Left renal pelvis (tissue), 4 donors: ENCODE results near the gene ZBTB7A. TPM values are rescaled to one million over a fixed set of nuclear protein-coding genes. Genes with fewer than 3 reads are reported as not detected.

Experiments used
- DNase-seq, 4 donors: peaks; one replicate each; pipeline ENCODE4 v3.0.0-alpha.2; 2013; ENCODE audit warnings: low read depth in 4 of 4, low spot score in 3 of 4
- polyA plus RNA-seq, 4 donors: library from polyadenylated mRNA; unstranded; fragments of 120-200 nt; gene quantifications; one replicate each; pipeline ENCODE4 v1.2.1, GENCODE V29; 2013; ENCODE audit not compliant: insufficient read length in 4 of 4

Gene ZBTB7A
- polyA plus RNA-seq, 4 donors = 7.3 to 14.7 (median 8.5) TPM

DNA sequence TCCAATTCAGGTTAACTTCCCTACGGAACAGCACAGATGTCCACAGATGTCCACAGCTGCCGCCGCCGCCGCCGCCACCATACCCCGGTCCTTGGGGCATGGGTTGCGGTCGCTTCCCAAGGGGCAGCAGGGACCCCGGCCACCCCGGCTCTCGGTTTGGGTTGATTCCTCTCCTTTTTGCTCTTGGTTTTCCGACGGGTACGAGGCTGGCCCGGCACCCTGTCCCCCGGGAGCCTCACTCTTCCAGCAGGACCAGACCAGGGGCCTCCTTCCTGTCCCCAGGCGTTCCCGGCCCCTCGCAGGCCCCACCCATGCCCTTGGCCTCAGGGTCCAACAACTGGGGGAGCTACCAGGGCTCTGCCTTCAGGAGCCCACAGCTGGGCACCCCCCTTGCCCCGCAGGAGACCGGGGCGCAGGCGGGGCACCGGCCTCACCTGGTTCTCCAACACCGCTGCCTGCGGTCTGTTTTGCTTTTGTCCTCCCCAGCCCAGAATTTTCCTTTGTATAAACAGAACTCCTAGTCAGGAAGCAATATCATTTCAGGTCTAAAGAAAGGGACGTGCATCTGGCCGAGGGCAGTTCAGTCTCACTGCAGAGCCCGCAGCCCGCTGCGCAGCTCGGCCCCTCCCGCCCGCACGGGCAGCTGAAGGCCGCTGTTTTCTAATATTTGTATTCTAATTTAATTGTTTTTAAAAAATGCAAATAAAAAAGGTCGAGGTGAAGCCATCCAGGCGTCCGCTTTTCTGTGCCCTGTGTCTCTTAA lies 27.9 kb downstream of the ZBTB7A start:
- no peak for DNase-seq

- no peak for DNase-seq
Observed at GRCh38 chr19:4038057-4038456, 28.6 kb downstream of the ZBTB7A start.

DNA sequence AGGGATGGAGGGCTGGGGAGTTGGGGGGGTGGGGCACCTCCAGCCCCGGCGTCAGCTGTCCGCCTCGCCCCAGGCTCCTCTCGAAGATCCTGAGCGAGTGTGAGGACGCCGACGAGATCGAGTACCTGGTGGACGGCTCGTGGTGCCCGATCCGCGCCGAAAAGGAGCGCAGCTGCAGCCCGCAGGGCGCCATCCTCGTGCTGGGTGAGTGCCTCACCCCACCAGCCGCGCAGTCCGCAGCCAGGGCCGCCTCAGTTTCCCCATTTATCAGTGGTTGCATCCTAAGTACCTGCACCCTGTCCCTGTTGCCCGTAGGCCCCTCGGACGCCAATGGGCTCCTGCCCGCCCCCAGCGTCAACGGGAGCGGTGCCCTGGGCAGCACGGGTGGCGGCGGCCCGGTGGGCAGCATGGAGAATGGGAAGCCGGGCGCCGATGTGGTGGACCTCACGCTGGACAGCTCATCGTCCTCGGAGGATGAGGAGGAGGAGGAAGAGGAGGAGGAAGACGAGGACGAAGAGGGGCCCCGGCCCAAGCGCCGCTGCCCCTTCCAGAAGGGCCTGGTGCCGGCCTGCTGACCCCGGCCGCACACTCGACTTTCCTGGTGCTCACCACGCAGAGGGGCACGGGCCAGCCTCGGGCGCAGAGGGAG lies 29.3 kb downstream of the ZBTB7A start:
- no peak for DNase-seq

DNA sequence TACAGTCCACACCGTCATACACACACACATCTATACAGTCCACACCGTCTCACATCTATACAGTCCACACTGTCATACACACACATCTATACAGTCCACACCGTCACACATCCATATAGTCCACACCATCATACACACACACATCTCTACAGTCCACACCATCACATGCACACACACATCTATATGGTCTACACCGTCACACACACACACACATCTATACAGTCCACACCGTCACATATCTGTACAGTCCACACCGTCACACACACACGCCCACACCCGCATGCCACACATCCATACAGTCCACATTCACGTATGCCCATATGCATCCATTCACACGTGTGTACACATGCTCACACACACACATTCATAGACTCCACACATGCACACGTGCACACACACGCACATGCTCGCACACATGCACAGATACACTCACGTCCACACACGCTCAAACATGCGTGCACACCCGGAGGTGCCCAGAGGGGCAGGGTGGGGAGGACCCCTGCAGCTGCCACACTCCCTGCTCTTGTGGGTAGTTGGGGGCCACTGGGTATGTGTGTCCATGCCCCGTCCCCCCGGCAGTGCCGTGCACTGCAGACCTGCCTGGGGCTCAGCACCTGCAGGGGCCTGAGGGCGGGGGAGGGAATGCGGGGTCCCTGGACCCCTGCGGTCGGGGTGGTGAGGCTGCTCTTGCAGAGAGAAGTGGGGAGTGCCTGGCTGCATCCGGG lies 30.0 kb downstream of the ZBTB7A start:
- DNase-seq = no peak

GRCh38 chr19:4035582-4035981 lies 31.1 kb downstream of the ZBTB7A start:
- no peak for DNase-seq

DNA sequence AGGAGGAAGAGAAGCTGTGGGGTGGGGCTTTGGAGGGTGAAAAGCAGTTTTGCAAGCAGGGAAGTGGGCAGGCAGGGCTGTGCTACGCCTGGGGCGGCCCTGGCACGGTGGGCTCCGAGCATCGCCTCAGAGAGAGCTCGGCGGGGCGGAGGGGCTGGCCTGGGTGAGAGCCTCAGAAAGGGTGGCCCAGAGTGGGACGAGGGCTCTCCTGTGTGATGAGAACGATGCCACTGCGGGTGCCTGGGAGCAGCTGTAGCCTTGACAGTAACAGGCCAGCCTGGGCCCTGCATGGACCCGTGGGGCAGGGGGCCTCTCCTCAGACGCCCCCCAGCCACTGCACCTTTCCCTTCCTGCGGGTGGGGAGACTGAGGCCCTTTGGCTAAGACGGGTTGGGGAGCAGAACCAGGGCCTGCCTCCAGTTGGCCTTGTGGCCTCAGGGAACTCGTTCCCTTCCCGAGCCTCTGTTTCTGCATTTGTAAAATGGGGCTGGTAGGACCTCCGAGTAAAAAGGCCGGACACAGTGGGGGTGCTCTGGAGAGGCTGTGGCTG lies 31.6 kb downstream of the ZBTB7A start:
- DNase-seq = no peak

GRCh38 chr19:4034048-4035017 lies 32.4 kb downstream of the ZBTB7A start:
- DNase-seq = no peak

DNA sequence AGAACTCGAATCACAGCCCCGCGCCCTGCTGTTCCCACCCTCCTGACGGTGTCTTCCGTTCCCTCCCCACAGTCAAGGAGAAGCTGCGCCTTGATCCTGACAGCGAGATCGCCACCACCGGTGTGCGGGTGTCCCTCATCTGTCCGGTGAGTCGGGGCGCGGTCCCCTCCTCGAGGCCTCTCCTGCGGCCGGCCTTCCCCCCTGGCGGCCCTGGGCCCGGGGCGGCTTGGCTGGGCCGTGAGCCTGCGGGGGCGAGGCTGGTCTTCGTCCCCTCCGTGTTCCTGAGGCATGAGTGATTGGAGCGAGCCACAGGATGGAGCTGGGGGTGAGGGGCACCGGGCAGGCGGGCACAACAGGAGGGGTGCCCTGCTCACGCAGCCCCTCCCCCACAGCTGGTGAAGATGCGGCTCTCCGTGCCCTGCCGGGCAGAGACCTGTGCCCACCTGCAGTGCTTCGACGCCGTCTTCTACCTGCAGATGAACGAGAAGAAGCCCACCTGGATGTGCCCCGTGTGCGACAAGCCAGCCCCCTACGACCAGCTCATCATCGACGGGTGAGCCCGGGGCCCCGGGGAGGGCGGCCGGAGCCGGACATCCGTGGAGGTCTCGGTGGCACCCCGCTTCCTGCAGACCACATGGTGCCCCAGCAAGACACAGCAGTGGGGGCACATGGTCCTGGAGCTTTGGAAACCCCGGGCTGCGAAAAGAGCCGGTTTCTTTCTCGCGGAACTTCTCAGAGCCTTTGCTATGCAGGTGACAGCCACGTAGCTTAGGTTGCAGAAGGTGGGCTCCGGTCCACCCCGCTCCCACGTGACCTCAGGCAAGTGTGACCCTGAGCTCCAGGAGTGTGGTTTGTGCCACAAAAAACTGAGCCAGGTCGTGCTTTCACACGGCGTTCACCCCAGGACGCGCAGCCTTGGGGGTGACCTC lies 33.4 kb downstream of the ZBTB7A start:
- DNase-seq = no peak

- DNase-seq = no peak
Observed at GRCh38 chr19:4032436-4032835, 34.3 kb downstream of the ZBTB7A start.

GRCh38 chr19:4031420-4031819 lies 35.3 kb downstream of the ZBTB7A start:
- DNase-seq = no peak

DNA sequence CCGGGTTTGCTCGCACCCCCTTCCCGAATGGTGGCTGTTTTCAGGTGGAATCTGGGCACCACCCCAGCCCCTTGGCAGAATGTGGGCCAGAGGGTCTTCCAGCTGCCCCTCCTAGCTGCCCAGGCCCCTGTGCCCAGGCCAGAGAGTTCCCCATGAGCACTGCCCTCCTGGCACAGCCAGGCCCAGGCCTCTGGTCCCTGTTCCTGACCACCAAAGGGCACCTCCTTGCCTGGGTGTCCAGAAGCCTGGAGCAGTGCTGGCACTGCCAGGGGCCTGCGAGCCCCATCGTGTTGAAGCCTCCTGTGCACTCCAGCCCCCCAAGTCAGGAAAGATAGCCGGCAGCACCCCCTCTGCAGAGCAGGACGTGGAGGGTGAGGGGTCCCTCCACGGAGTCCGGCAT lies 35.7 kb downstream of the ZBTB7A start:
- no peak for DNase-seq

GRCh38 chr19:4030552-4030951 lies 36.1 kb downstream of the ZBTB7A start:
- no peak for DNase-seq

GRCh38 chr19:4029247-4029614 lies 37.5 kb downstream of the ZBTB7A start:
- no peak for DNase-seq

GRCh38 chr19:4028334-4029246 lies 38.1 kb downstream of the ZBTB7A start:
- no peak for DNase-seq

DNA sequence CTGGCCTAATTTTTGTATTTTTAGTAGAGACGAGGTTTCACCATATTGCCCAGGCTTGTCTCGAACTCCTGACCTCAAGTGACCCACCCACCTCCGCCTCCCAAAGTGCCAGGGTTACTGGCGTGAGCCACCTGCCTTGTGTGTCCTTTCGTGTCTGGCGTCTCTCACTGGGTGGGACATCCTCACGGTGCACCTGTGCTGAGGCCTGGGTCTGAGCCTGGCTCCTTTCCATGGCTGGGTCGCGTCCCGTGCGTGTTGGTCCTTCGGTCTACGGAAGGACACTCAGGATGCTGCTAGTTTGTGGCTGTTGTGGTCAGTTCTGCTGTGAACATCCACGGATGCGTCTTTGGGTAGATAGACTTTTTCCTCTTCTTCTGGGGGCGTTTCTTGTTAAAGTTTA lies 39.6 kb downstream of the ZBTB7A start:
- no peak for DNase-seq

GRCh38 chr19:4025317-4025716 lies 41.4 kb downstream of the ZBTB7A start:
- no peak for DNase-seq

- DNase-seq = no peak
Observed at GRCh38 chr19:4023600-4024398, 42.9 kb downstream of the ZBTB7A start.
